Measurements from ENCODE around the gene SEMA6C.

DNA sequence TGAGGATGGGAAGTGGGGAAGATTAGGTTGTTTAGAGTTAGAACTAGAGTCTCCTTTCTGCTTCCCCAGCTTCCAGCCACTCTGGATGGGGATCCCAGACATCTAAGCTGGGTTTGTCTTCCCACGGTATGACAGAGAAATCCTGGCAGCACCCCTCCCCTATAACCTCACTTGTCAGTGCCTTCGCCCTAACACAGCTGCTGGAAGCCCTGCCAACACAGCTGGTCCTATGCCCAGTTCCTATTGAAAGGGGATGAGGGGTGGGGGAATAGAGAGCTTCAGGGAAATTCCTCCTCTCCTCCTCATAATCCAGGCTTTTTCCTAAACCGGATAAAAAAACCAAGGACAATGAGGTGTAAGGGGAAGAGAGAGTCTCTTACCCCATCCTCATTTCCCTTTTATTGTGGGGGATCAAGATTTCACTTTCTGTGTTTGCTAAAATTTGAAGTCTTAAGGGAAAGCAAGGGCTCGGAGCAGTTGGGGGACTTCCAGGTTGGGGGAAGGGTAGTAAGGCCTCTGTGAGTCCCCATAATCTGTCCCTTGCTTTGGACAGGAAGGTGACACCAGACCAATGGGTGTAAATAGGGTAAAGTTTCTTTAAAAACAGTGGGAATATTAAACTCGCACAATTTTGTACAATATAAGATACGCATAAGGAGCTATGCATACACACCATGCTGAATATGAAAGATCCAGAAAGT lies 28.8 kb upstream of the SEMA6C start:
- TF ChIP-seq, protein P1, sequence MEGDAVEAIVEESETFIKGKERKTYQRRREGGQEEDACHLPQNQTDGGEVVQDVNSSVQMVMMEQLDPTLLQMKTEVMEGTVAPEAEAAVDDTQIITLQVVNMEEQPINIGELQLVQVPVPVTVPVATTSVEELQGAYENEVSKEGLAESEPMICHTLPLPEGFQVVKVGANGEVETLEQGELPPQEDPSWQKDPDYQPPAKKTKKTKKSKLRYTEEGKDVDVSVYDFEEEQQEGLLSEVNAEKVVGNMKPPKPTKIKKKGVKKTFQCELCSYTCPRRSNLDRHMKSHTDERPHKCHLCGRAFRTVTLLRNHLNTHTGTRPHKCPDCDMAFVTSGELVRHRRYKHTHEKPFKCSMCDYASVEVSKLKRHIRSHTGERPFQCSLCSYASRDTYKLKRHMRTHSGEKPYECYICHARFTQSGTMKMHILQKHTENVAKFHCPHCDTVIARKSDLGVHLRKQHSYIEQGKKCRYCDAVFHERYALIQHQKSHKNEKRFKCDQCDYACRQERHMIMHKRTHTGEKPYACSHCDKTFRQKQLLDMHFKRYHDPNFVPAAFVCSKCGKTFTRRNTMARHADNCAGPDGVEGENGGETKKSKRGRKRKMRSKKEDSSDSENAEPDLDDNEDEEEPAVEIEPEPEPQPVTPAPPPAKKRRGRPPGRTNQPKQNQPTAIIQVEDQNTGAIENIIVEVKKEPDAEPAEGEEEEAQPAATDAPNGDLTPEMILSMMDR (CRISPR knock-in tag; IDR thresholded peaks at IDR 0.05): no peak
- TF ChIP-seq ZNF382 (CRISPR knock-in tag; IDR thresholded peaks at IDR 0.05; ENCODE audit: borderline replicate concordance) (no peak), ZNF550 (CRISPR knock-in tag; IDR thresholded peaks at IDR 0.05; ENCODE audit: borderline replicate concordance) (no peak), PPARG (CRISPR knock-in tag; conservative IDR thresholded peaks at IDR 0.05) (no peak), ZNF317 (CRISPR knock-in tag; IDR thresholded peaks at IDR 0.05) (no peak), YY1 (IDR thresholded peaks at IDR 0.05; ENCODE audit: insufficient read depth, insufficient replicate concordance, low read depth, low read length) (no peak)
- TF ChIP-seq, protein P2, sequence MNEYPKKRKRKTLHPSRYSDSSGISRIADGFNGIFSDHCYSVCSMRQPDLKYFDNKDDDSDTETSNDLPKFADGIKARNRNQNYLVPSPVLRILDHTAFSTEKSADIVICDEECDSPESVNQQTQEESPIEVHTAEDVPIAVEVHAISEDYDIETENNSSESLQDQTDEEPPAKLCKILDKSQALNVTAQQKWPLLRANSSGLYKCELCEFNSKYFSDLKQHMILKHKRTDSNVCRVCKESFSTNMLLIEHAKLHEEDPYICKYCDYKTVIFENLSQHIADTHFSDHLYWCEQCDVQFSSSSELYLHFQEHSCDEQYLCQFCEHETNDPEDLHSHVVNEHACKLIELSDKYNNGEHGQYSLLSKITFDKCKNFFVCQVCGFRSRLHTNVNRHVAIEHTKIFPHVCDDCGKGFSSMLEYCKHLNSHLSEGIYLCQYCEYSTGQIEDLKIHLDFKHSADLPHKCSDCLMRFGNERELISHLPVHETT (CRISPR knock-in tag; conservative IDR thresholded peaks at IDR 0.05): no peak
